Osteoblast (primary cell): ENCODE data around the gene TP73. TPM values are rescaled to one million over a fixed set of nuclear protein-coding genes. Genes with fewer than 3 reads are reported as not detected.

Experiments
- DNase-seq: peaks from one replicate; pipeline ENCODE4 v3.0.0; 2011; ENCODE audit warnings: low spot score, mixed read lengths; ENCODE audit not compliant: insufficient read length; ENCODE audit errors: missing footprints
- H2AFZ ChIP-seq: 2 replicates; pipeline ENCODE4 v1.6.0; 2011; ENCODE audit warnings: mild to moderate bottlenecking, low read length
- H3K27ac ChIP-seq: 2 replicates; pipeline ENCODE4 v1.5.1; 2011; ENCODE audit warnings: mild to moderate bottlenecking, low read depth, low read length, moderate library complexity
- H3K27me3 ChIP-seq: 2 replicates; pipeline ENCODE4 v1.6.0; 2012; ENCODE audit warnings: mild to moderate bottlenecking, control low read depth, inconsistent platforms, low read length, moderate library complexity; ENCODE audit not compliant: insufficient read depth
- H3K36me3 ChIP-seq: 2 replicates; pipeline ENCODE4 v1.5.1; 2011; ENCODE audit warnings: mild to moderate bottlenecking, low read length, control low read depth, moderate library complexity; ENCODE audit not compliant: insufficient read depth
- H3K4me1 ChIP-seq: 2 replicates; pipeline ENCODE4 v1.5.1; 2011; ENCODE audit warnings: mild to moderate bottlenecking, low read length, control low read depth, moderate library complexity; ENCODE audit not compliant: insufficient read depth
- H3K4me2 ChIP-seq: 2 replicates; pipeline ENCODE4 v1.6.0; 2011; ENCODE audit warnings: mild to moderate bottlenecking, low read length; ENCODE audit not compliant: insufficient read depth
- H3K4me3 ChIP-seq: fragments of 200-600 bp; sonication (generic); 3 replicates; pipeline ENCODE4 v1.5.1; 2012; ENCODE audit warnings: mild to moderate bottlenecking, low read length, inconsistent platforms; ENCODE audit not compliant: insufficient read depth
- H3K79me2 ChIP-seq: 2 replicates; pipeline ENCODE4 v1.6.0; 2012; ENCODE audit warnings: mild to moderate bottlenecking, low read length, control low read depth, inconsistent platforms; ENCODE audit not compliant: insufficient read depth
- H3K9me3 ChIP-seq: 2 replicates; pipeline ENCODE4 v1.5.1; 2011; ENCODE audit warnings: low read depth, low read length, control low read depth
- H4K20me1 ChIP-seq: 2 replicates; pipeline ENCODE4 v1.6.0; 2012; ENCODE audit warnings: mild to moderate bottlenecking, low read length, control low read depth; ENCODE audit not compliant: insufficient read depth
- total RNA-seq: library from RNA; depleted of rRNA; stranded (reverse); fragments of >200 nt; gene quantifications from 2 replicates; pipeline ENCODE4 v1.2.3, GENCODE V29; 2012
- TF ChIP-seq, protein P1 (sequence below): IDR thresholded peaks from 2 replicates; pipeline ENCODE4 v1.5.1; 2011; ENCODE audit warnings: mild to moderate bottlenecking, low read depth, low read length, moderate library complexity; ENCODE audit errors: extremely low read depth

Gene TP73
- total RNA-seq, 1 donor: not detected

GRCh38 chr1:3690282-3691065 lies 38.2 kb downstream of the TP73 start:
- H3K4me3 ChIP-seq: no peak overlapping the region
- H2AFZ ChIP-seq: no peak overlapping the region
- H3K9me3 ChIP-seq: no peaks in the 10 kb centered on the region
- H3K79me2 ChIP-seq: no peaks in the 10 kb centered on the region
- H3K27ac ChIP-seq: no peak overlapping the region
- no peaks in the 10 kb centered on the region for H4K20me1 ChIP-seq
- no peak for DNase-seq
- no peaks in the 10 kb centered on the region for H3K27me3 ChIP-seq
- no peaks in the 10 kb centered on the region for H3K36me3 ChIP-seq
- H3K4me2 ChIP-seq: no peak overlapping the region
- no peaks in the 10 kb centered on the region for H3K4me1 ChIP-seq
- TF ChIP-seq, protein P1, sequence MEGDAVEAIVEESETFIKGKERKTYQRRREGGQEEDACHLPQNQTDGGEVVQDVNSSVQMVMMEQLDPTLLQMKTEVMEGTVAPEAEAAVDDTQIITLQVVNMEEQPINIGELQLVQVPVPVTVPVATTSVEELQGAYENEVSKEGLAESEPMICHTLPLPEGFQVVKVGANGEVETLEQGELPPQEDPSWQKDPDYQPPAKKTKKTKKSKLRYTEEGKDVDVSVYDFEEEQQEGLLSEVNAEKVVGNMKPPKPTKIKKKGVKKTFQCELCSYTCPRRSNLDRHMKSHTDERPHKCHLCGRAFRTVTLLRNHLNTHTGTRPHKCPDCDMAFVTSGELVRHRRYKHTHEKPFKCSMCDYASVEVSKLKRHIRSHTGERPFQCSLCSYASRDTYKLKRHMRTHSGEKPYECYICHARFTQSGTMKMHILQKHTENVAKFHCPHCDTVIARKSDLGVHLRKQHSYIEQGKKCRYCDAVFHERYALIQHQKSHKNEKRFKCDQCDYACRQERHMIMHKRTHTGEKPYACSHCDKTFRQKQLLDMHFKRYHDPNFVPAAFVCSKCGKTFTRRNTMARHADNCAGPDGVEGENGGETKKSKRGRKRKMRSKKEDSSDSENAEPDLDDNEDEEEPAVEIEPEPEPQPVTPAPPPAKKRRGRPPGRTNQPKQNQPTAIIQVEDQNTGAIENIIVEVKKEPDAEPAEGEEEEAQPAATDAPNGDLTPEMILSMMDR: no peak

DNA sequence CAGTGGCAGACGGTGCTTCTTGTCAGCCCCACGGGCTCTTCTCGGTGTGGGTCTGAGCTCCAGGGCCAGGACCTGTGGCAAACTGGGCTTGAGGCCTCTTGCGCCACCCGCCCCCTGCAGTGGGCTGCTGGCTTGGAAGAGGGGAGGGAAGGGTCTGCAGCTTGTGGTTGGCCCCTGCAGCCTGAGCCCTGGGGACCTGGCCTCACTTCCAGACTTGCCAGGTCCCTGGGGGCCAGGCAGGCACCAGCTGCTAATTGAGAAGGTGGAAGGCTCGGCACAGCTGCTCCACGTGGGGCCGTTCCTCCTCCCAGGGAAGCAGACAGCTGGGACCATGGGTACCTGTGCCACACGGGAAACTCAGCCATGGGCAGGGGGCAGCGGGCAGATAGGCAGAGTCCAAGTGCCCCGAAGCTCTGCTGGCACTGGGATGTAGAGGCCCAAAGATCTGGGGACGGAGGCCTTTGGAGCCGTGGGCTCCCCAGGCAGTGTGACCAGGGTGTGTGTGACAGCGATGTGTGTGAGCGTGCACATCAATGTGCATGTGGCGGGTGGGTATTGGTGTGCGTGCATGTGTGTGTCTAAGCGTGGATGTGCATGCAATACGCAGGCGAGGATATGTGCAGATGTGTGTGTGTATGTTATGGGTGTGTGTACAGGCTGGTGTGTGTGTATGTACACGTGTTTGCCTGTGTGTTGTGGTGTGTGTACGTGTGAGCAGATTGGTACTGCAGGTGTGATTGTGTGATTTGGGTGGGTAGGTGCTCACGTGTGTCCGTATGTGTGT lies 39.3 kb downstream of the TP73 start:
- H3K9me3 ChIP-seq: no peaks in the 10 kb centered on the region
- no peaks in the 10 kb centered on the region for H4K20me1 ChIP-seq
- H2AFZ ChIP-seq: no peak overlapping the region
- H3K4me2 ChIP-seq: no peak overlapping the region
- TF ChIP-seq, protein P1: no peak
- H3K27me3 ChIP-seq: no peaks in the 10 kb centered on the region
- H3K4me1 ChIP-seq: no peaks in the 10 kb centered on the region
- no peak overlapping the region for H3K27ac ChIP-seq
- no peaks in the 10 kb centered on the region for H3K79me2 ChIP-seq
- DNase-seq: no peak
- H3K36me3 ChIP-seq: no peaks in the 10 kb centered on the region
- no peak overlapping the region for H3K4me3 ChIP-seq

DNA sequence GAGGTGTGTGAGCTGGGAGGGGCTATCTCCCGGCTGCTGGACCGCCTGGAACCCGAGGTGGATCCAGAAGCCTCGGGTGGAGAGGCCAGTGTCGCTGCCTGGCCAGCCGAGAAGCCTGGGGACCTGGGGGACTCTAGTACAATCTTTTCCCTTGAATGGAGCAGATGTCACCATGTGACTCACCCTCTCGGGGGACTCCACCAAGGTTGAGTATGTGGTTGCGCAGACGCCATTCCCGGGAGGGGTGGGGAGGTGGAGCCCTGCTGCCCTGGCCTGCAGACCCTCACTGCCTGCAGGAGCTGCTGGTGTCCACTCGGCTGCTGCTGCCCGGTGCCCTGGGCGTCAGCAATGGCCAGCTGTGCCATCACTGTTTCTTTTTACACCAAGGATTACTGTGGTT lies 40.3 kb downstream of the TP73 start:
- no peaks in the 10 kb centered on the region for H3K36me3 ChIP-seq
- no peaks in the 10 kb centered on the region for H4K20me1 ChIP-seq
- DNase-seq: no peak

More for the DNA sequence above, 40.3 kb downstream of the TP73 start:
- Histone ChIP-seq H3K9me3 (no peaks in the 10 kb centered on the region), H3K27me3 (no peaks in the 10 kb centered on the region), H2AFZ (no peak overlapping the region), H3K4me2 (no peak overlapping the region), H3K27ac (no peak overlapping the region), H3K79me2 (no peaks in the 10 kb centered on the region), H3K4me1 (no peaks in the 10 kb centered on the region), H3K4me3 (no peak overlapping the region)
- TF ChIP-seq, protein P1: no peak
